ENCODE measurements around the gene USP6NL. TPM values are rescaled to one million over a fixed set of nuclear protein-coding genes. Genes with fewer than 3 reads are reported as not detected.

Gene USP6NL
- polyA plus RNA-seq, 3 donors, result 5.5 to 7.7 (median 6.7) TPM

- Histone ChIP-seq H3K36me3 (replicated peaks in 1 of 2; ENCODE audit: control insufficient read depth in 1 of 2, insufficient read depth in 2 of 2, low read length in 2 of 2) (no peaks in the 10 kb centered on the region), H3K27me3 (ENCODE audit: control insufficient read depth in 2 of 2, insufficient read depth in 2 of 2, low read length in 2 of 2) (no peaks in the 10 kb centered on the region), H3K9ac (ENCODE audit: insufficient read depth, low read length, poor library complexity, severe bottlenecking) (no peak overlapping the region), H4K20me1 (ENCODE audit: insufficient read depth, low read length) (peaks cover 8% of the 10 kb centered on the region), H2AFZ (ENCODE audit: insufficient read depth, low read depth, low read length, poor library complexity, severe bottlenecking) (no peak overlapping the region), H3K4me1 (ENCODE audit: control insufficient read depth in 1 of 2, insufficient read depth in 2 of 2, low read length in 2 of 2) (peaks cover 16 to 22% of the 10 kb centered on the region in 2 donors), H3K27ac (ENCODE audit: low read depth in 1 of 2, low read length in 2 of 2) (no peak overlapping the region), H3K4me3 (replicated peaks in 1 of 3; ENCODE audit: low read depth in 2 of 3, low read length in 3 of 3) (no peak overlapping the region), H3K9me3 (replicated peaks in 1 of 2; ENCODE audit: control insufficient read depth in 1 of 2, insufficient read depth in 1 of 2, low read length in 2 of 2) (no peaks in the 10 kb centered on the region), H3K79me2 (ENCODE audit: insufficient read depth, low read length) (peaks cover 18% of the 10 kb centered on the region), H3K4me2 (replicated peaks; ENCODE audit: extremely low read depth, low read length, poor library complexity, severe bottlenecking) (peak overlapping the region; percentile 34)
- peaks cover 33% of the 10 kb centered on the region for H3K4me1 Mint-ChIP-seq
- no CpG with 5 or more reads among the region's 4 CpGs for WGBS (ENCODE audit: insufficient coverage)
- intact Hi-C loops (cut with micrococcal nuclease), result no loop called here
- H3K27ac Mint-ChIP-seq, result peak overlapping the region in 5 of 7 donors; percentile 1 to 70 (median 57)
- no peak for TF ChIP-seq CTCF (IDR thresholded peaks at IDR 0.05)
- H3K27me3 Mint-ChIP-seq (ENCODE audit: low read depth in 3 of 3), result peaks cover 0 to 3% (median 2%) of the 10 kb centered on the region in 3 donors
- peaks cover 2 to 3% of the 10 kb centered on the region in 2 donors for H3K36me3 Mint-ChIP-seq
- peak overlapping the region in 1 of 2 donors; percentile 31 for H3K4me3 Mint-ChIP-seq
- peak; percentile 62 to 86 (median 82) for DNase-seq
- H3K9me3 Mint-ChIP-seq, result no peaks in the 10 kb centered on the region
These were observed 51.3 kb downstream of the USP6NL start for GRCh38 chr10:11560076-11560709.

- no peaks in the 10 kb centered on the region for H3K36me3 ChIP-seq (replicated peaks in 1 of 2; ENCODE audit: control insufficient read depth in 1 of 2, insufficient read depth in 2 of 2, low read length in 2 of 2)
- H3K36me3 Mint-ChIP-seq, result peaks cover 0 to 3% of the 10 kb centered on the region in 2 donors
- H3K27ac ChIP-seq (ENCODE audit: low read depth in 1 of 2, low read length in 2 of 2), result no peak overlapping the region
- H3K4me3 Mint-ChIP-seq, result no peak overlapping the region
- peaks cover 0 to 1% (median 0%) of the 10 kb centered on the region in 7 donors for H3K9me3 Mint-ChIP-seq
- no peaks in the 10 kb centered on the region for H3K9me3 ChIP-seq (replicated peaks in 1 of 2; ENCODE audit: control insufficient read depth in 1 of 2, insufficient read depth in 1 of 2, low read length in 2 of 2)
- H3K4me2 ChIP-seq (replicated peaks; ENCODE audit: extremely low read depth, low read length, poor library complexity, severe bottlenecking), result no peak overlapping the region
- 100% methylated on average over 4 of the region's 4 CpGs for WGBS (ENCODE audit: insufficient coverage)
- H4K20me1 ChIP-seq (ENCODE audit: insufficient read depth, low read length), result peaks cover 8% of the 10 kb centered on the region
- intact Hi-C loops (cut with micrococcal nuclease), result no loop called here
- peaks cover 19% of the 10 kb centered on the region for H3K79me2 ChIP-seq (ENCODE audit: insufficient read depth, low read length)
- no peak overlapping the region for H2AFZ ChIP-seq (ENCODE audit: insufficient read depth, low read depth, low read length, poor library complexity, severe bottlenecking)
- peaks cover 30% of the 10 kb centered on the region for H3K4me1 Mint-ChIP-seq
- H3K27me3 Mint-ChIP-seq (ENCODE audit: low read depth in 3 of 3), result peaks cover 0 to 1% (median 0%) of the 10 kb centered on the region in 3 donors
- H3K27ac Mint-ChIP-seq, result peak overlapping the region in 1 of 7 donors; percentile 55
- no peak overlapping the region for H3K9ac ChIP-seq (ENCODE audit: insufficient read depth, low read length, poor library complexity, severe bottlenecking)
- no peak for TF ChIP-seq CTCF (IDR thresholded peaks at IDR 0.05)
- H3K4me3 ChIP-seq (replicated peaks in 1 of 3; ENCODE audit: low read depth in 2 of 3, low read length in 3 of 3), result no peak overlapping the region
- no peak for DNase-seq
- peaks cover 25 to 30% of the 10 kb centered on the region in 2 donors for H3K4me1 ChIP-seq (ENCODE audit: control insufficient read depth in 1 of 2, insufficient read depth in 2 of 2, low read length in 2 of 2)
- no peaks in the 10 kb centered on the region for H3K27me3 ChIP-seq (ENCODE audit: control insufficient read depth in 2 of 2, insufficient read depth in 2 of 2, low read length in 2 of 2)
These were observed 53.5 kb downstream of the USP6NL start for GRCh38 chr10:11557967-11558366.

Data from CD14-positive monocyte (primary cell).